DMS53 treated with DMSO at 0.1 percent for 48 hours (cell line): Measurements from ENCODE around the gene LYZ.
A peak's percentile ranks its signal among the peaks of the same experiment; 100 is the strongest.

Source experiments
- DNase-seq: peaks from one replicate; lab custom pipeline; 2025; ENCODE audit not compliant: unreplicated experiment; lab: John Stamatoyannopoulos, UW

The LYZ gene

DNA sequence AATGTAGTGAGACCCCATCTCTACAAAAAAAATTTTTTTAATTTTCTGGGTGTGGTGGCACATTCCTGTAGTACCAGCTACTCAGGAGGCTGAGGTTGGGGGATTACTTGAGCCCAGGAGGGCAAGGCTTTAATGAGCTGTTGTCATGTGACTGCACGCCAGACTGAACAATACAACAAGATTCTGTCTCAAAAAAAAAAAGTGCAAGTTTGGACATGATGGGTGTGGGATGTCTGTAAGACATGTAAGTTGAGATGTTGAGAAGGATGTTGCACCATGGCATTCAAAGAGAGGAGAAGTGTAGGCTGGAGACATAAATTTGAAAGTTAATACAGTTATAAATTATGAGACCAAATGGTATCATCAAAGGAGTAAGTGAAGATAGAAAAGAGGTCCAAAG is 34.9 kb downstream of the LYZ start:
- no peak for DNase-seq

DNA sequence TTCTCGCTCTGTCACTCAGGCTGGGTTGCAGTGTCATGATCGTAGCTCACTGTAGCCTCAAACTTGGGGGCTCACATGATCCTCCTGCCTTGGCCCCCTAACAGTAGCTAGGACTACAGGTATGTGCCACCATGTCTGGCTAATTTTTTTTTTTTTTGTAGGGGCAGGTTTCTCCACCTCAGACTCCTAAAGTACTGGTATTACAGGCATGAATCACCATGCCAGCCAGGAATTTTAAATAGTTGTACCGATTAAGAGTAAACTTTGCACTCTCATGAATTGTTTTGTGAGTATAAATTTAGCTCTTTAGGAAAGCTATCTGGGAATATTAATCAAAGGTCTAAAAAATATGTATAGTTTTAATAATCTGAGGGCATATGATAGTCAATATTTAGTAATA is 36.9 kb downstream of the LYZ start:
- DNase-seq: no peak

DNA sequence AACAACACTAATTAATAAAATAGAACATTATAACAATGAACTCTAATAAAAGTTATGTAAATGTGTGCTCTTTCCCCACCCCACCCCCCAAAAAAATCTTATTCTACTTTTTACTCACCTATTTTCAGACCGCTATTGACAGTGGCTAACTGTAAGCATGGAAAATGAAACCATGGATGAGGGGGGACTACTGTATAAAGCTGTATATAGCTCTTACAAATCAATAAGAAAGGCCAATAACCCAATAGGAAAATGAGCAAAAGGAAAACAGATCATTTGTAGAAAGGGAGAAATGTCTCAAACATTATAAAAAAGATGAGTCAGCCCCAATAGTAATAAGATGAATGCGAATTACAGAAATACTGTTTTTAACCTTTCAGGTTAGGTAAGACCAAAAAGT is 38.7 kb downstream of the LYZ start:
- DNase-seq: no peak

DNA sequence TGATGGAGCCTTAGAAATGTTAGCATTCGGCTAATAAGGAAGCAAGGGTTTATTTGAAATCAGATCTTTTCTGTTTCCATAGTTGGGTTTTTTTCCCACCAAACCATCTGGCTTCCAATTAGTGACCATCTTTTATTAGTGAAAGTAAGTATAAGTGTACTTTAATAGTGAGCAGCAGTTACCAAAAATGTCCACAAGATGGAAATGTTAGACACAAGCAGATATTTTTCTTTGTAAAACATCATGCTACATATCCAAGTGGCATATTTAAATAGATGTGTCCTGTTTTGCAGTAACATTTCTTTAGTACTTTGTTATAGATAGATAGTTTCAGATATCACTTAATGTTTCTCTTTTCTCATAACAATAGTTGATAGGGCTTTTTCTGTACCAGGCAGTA is 40.2 kb downstream of the LYZ start:
- peak; percentile 39 for DNase-seq

GRCh38 chr12:69389831-69390230 is 41.6 kb downstream of the LYZ start:
- no peak for DNase-seq

DNA sequence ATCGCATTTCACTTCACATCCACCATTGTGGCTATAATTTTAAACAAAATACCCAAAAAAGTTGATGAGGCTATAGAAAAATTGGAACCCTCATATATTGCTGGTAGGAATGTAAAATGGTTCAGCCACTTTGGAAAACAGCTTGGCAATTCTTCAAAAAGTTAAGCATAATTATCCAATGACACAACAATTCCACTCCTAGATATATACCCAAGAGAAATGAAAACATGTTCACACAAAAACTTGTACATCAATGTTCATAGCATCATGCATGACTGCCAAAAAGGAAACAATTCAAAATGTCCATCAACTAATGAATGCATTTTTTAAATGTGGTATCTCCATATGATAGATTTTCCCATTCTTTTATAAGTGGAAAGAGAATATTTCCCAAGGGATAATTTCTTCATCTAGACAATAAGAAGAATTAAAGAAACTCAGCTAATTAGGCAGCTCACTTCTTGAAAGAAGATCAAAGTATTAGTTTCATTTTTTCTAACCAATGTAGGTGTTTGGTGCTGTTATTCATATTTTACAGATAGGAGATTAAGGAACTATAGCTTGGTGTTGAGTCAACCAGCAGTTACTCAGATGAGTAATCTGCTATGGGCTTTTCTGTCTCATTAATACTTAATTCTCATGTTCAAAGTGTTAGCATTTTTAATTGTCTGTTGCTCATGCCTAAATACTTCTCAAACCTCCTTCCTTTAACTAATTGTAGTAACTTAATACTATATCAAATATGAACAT is 44.2 kb downstream of the LYZ start:
- no peak for DNase-seq

DNA sequence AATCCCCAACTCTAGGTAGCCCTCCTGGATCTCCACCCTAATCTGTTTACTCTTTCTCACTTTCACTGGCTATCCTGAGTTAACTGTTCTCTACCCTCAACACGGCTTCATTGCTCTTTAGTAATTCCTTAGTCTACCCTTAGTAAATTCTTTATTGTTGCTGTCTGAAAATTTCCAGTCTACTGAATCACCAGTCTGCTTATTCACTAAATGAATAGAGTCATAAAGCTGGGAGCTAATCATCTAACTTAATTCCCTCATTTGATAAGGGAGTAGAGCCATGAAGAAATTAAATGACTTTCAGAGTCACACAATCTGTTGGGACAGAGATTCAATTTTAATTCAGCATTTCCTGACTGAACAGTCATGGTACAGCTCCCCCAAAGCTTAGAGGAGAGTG is 47.9 kb downstream of the LYZ start:
- DNase-seq: no peak

GRCh38 chr12:69396963-69397362 is 48.8 kb downstream of the LYZ start:
- DNase-seq: no peak

GRCh38 chr12:69397978-69398377 is 49.8 kb downstream of the LYZ start:
- no peak for DNase-seq

DNA sequence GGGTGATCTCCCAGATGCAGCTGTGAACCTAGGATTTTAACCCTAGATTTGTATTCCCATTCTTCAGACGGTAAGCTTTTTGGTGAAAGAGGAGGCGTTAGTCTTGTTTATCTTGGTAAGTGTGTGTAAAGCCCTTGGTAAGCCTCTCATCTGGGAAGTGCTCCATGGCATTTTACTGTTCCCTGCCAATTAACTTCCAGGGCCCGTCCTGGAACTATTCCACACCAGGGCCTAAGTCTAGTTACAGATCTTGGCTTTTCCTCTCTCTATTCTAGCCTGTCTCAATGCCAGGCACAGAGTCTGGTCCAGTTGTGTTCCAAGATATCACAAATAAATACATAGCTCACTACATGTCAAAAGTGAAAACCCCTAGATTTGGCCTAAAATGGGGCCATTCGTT is 53.8 kb downstream of the LYZ start:
- DNase-seq: no peak
